Measurements from ENCODE around the gene PREX1.

Gene PREX1

DNA sequence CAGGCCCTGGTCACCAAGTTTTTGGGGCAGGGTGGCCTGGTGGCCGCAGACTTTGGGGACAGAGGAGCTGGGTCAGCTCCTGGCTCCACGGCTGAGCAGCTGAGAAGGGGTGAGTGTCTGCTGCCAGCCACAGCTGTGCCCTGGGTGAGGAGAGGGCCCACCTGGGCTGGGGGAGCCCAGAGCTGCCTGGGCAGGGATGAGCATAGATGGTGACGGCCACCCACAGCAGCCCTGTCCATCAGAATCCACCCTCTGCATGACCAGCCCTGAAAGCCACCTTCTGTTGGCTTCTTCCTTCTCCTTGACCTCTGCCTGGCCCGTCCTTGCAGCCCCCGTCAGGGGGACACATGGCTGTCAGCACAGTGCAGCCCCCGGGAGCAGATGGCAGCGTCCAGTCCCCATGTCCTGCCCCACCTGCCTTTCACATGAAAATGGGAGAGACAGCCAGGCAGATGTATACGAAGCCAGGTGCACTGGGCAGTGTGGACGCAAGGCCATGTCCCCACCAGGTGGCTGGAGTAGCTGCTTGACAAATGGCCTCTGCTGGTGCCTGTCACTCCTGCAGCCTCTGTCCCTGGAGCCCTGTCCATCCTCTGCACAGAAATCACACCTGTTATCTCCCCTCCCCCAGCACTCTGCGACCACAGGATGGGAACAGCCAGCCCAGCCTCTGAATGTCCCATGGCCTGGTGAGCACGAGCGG, 220.8 kb downstream of the PREX1 start:
- no peak for DNase-seq (ENCODE audit: low read depth)
- TF ChIP-seq CTCF (IDR thresholded peaks at IDR 0.05; ENCODE audit: low read length, missing control alignments) = no peak
- H3K4me3 ChIP-seq (replicated peaks; ENCODE audit: low read depth, low read length) = no peak overlapping the region

- no peak for DNase-seq (ENCODE audit: low read depth)
- no peak overlapping the region for H3K4me3 ChIP-seq (replicated peaks; ENCODE audit: low read depth, low read length)
- TF ChIP-seq CTCF (IDR thresholded peaks at IDR 0.05; ENCODE audit: low read length, missing control alignments) = no peak
Observed at GRCh38 chr20:48606172-48606840, 221.5 kb downstream of the PREX1 start.

GRCh38 chr20:48605364-48606171, 222.2 kb downstream of the PREX1 start:
- no peak overlapping the region for H3K4me3 ChIP-seq (replicated peaks; ENCODE audit: low read depth, low read length)
- no peak for DNase-seq (ENCODE audit: low read depth)
- TF ChIP-seq CTCF (IDR thresholded peaks at IDR 0.05; ENCODE audit: low read length, missing control alignments) = no peak

- no peak for TF ChIP-seq CTCF (IDR thresholded peaks at IDR 0.05; ENCODE audit: low read length, missing control alignments)
- no peak for DNase-seq (ENCODE audit: low read depth)
Observed at GRCh38 chr20:48604936-48605335, 222.9 kb downstream of the PREX1 start.

DNA sequence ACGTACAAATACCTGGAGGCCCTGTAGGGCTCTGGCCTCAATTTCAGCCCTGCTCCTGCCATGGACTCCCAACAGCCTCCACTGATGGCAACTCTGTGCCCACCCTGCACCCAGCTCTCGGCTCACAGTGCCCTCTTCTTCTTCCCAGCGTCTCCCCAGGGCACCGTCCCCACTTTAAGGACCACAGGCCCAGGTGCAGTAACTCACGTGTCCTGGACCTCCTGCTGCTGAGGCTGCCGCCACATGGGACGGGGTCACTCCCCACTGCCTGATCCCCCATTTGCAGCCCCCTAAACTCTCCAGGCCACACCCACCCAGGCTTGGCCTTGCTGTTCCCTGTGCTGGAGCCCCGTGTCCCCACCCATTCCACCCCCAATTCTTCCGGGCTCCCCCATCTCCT, 223.4 kb downstream of the PREX1 start:
- no peak overlapping the region for H3K4me3 ChIP-seq (replicated peaks; ENCODE audit: low read depth, low read length)
- no peak for TF ChIP-seq CTCF (IDR thresholded peaks at IDR 0.05; ENCODE audit: low read length, missing control alignments)

More at GRCh38 chr20:48604936-48605335, 222.9 kb downstream of the PREX1 start:
- H3K4me3 ChIP-seq (replicated peaks; ENCODE audit: low read depth, low read length) = no peak overlapping the region

DNA sequence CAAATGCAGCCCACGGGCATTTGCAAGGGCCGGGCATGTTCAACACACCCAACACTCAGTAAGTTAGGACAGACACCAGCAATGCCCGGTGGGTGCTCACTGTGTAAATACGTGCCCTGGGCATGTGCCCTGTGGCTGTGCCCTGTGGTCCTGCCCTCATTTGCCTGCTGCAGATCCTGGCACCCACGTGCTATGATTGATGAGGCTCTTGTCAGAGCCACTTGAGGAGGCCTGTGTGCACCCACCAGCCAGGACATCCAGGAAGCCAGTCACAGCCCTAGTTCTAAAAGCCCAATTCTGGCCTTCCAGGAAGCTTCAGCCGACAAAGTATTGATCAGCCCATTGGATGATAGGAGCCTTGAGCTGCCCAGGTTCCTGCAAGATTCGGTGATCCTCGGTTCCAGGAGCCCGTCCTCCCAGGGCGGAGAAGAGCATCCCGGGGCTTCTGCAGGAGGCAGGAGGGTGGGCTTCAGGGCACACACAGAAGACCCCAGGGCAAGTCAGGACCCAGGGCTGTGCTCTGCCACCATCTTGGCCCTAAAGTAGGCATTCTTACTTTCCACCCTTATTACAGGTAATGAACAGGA, 223.9 kb downstream of the PREX1 start:
- DNase-seq (ENCODE audit: low read depth) = no peak
- no peak overlapping the region for H3K4me3 ChIP-seq (replicated peaks; ENCODE audit: low read depth, low read length)
- no peak for TF ChIP-seq CTCF (IDR thresholded peaks at IDR 0.05; ENCODE audit: low read length, missing control alignments)

More for the DNA sequence above, 223.4 kb downstream of the PREX1 start:
- DNase-seq (ENCODE audit: low read depth) = no peak
